GM19043 (cell line): ENCODE measurements around the gene R3HDM1.
A peak's percentile ranks its signal among the peaks of the same experiment; 100 is the strongest.
"Not testable (repeated sequence)": the region's sequence is repeated elsewhere in the genome, so short reads cannot be mapped to it uniquely, and the experiment has no call there.

ENCODE experiments used
- ATAC-seq: cut with Tn5 transposase; IDR thresholded peaks from one replicate; pipeline ENCODE4 v1.9.1; 2021; ENCODE audit warnings: low read depth; ENCODE audit not compliant: unreplicated experiment

The R3HDM1 gene

GRCh38 chr2:135637456-135638087 lies 106.3 kb downstream of the R3HDM1 start:
- peak; percentile 65 for ATAC-seq

GRCh38 chr2:135638825-135639224 lies 107.5 kb downstream of the R3HDM1 start:
- ATAC-seq: no peak

GRCh38 chr2:135641156-135642068 lies 110.1 kb downstream of the R3HDM1 start:
- ATAC-seq: no peak

GRCh38 chr2:135647836-135648579 lies 116.7 kb downstream of the R3HDM1 start:
- no peak for ATAC-seq

- no peak for ATAC-seq
These were observed 119.4 kb downstream of the R3HDM1 start for GRCh38 chr2:135650721-135651120.

- no peak for ATAC-seq
These were observed 120.4 kb downstream of the R3HDM1 start for GRCh38 chr2:135651717-135652116.

- ATAC-seq: not testable (repeated sequence)
These were observed 123.0 kb downstream of the R3HDM1 start for GRCh38 chr2:135654239-135654638.

GRCh38 chr2:135657806-135658582 lies 126.7 kb downstream of the R3HDM1 start:
- no peak for ATAC-seq

GRCh38 chr2:135662088-135662487 lies 130.8 kb downstream of the R3HDM1 start:
- no peak for ATAC-seq

- ATAC-seq: no peak
These were observed 131.9 kb downstream of the R3HDM1 start for GRCh38 chr2:135663148-135663700.

GRCh38 chr2:135664623-135665068 lies 133.4 kb downstream of the R3HDM1 start:
- ATAC-seq: peak; percentile 91

- ATAC-seq: no peak
These were observed 135.8 kb downstream of the R3HDM1 start for GRCh38 chr2:135667045-135667444.

GRCh38 chr2:135674453-135674852 lies 143.2 kb downstream of the R3HDM1 start:
- no peak for ATAC-seq

GRCh38 chr2:135676031-135676430 lies 144.7 kb downstream of the R3HDM1 start:
- no peak for ATAC-seq

- ATAC-seq: no peak
These were observed 147.8 kb downstream of the R3HDM1 start for GRCh38 chr2:135679125-135679524.

- ATAC-seq: no peak
These were observed 154.1 kb downstream of the R3HDM1 start for GRCh38 chr2:135685361-135685760.

GRCh38 chr2:135688978-135689377 lies 157.7 kb downstream of the R3HDM1 start:
- no peak for ATAC-seq

GRCh38 chr2:135689679-135690078 lies 158.4 kb downstream of the R3HDM1 start:
- ATAC-seq: no peak

GRCh38 chr2:135694711-135695110 lies 163.4 kb downstream of the R3HDM1 start:
- no peak for ATAC-seq

GRCh38 chr2:135698838-135699237 lies 167.6 kb downstream of the R3HDM1 start:
- no peak for ATAC-seq
